Measurements from ENCODE around the gene ORAI3.

- TF ChIP-seq CTCF (IDR thresholded peaks at IDR 0.05) (no peak), POLR2AphosphoS5 (IDR thresholded peaks at IDR 0.05; ENCODE audit: low read depth, low read length) (peak; percentile 47; the same call in 1 of the 2 replicates), REST (IDR thresholded peaks at IDR 0.05; ENCODE audit: insufficient read depth in 1 of 2, low read depth in 2 of 2, low read length in 1 of 2) (no peak), TCF7L2 (IDR thresholded peaks at IDR 0.05; ENCODE audit: low read depth, low read length) (0 out of 2 replicates have a peak, but pooled peaks have one; percentile 14), SIN3A (IDR thresholded peaks at IDR 0.05; ENCODE audit: borderline replicate concordance, insufficient read depth, low read depth, low read length) (no peak)
These were observed 26.4 kb upstream of the ORAI3 start for GRCh38 chr16:30922420-30922959.

Measured in Panc1 (cell line).